SJSA1 (cell line): Measurements from ENCODE around the gene MYOF. TPM values are rescaled to one million over a fixed set of nuclear protein-coding genes. Genes with fewer than 3 reads are reported as not detected.

Experiments
- DNase-seq, 2 experiments: peaks; one replicate each; pipeline ENCODE4 v3.0.0-alpha.2; 2015 to 2020; ENCODE audit warnings: low spot score in 2 of 2, low read depth in 1 of 2
- H3K27ac ChIP-seq: fragments of 250-450 bp; sonication (Bioruptor Pico); 2 replicates; pipeline ENCODE4 v1.5.1; 2020; ENCODE audit warnings: mild to moderate bottlenecking, moderate library complexity
- H3K27me3 ChIP-seq: fragments of 250-450 bp; sonication (Bioruptor Pico); replicated peaks from 2 replicates; pipeline ENCODE4 v1.5.1; 2020; ENCODE audit warnings: mild to moderate bottlenecking, moderate library complexity
- H3K36me3 ChIP-seq: fragments of 250-450 bp; sonication (Bioruptor Pico); 2 replicates; pipeline ENCODE4 v1.5.1; 2020; ENCODE audit warnings: mild to moderate bottlenecking
- H3K4me1 ChIP-seq: fragments of 250-450 bp; sonication (Bioruptor Pico); replicated peaks from 2 replicates; pipeline ENCODE4 v1.6.1; 2021; ENCODE audit warnings: mild to moderate bottlenecking
- H3K4me3 ChIP-seq: fragments of 250-450 bp; sonication (Bioruptor Pico); 2 replicates; pipeline ENCODE4 v1.5.1; 2020; ENCODE audit warnings: mild to moderate bottlenecking
- H3K9me3 ChIP-seq: fragments of 250-450 bp; sonication (Bioruptor Pico); replicated peaks from 2 replicates; pipeline ENCODE4 v1.5.1; 2020; ENCODE audit warnings: mild to moderate bottlenecking
- total RNA-seq: library from RNA; depleted of rRNA; stranded (reverse); fragments of >200 nt; shearing (Covaris generic); gene quantifications from 2 replicates; pipeline ENCODE4 v1.2.3, GENCODE V29; 2014

MYOF gene
- total RNA-seq, 1 experiment from 2014 or later, result 300 TPM

DNA sequence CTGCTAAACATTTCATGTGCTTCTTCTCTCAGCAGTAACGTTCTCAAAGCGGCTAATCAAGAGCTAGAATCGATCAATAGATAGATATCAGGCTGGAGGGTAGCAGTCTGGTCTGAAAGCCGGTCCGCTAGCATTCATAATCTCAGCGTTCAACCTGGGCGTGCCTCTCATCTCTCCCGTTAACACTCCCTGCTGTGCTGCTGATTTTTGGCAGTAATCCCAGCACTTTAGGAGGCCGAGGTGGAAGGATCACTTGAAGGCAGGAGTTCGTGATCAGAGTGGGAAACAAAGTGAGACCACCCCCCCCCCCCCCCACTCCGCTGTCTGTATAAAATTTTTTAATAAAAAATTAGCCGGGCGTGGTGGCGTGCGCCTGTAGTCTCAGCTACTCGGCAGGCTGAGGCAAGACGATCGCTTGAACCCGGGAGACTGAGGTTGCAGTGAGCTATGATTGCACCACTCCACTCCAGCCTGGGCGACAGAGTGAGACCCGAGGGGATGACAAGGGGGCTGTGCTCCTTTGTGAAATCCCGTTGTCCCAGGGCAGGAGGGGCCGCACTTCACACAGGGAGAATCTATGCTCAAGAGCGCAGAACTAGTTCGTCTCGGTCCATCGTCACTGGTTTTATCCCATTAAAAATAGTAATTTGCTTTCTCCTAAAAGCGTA is 13.7 kb upstream of the MYOF start:
- Histone ChIP-seq H3K4me1 (peaks cover 16% of the 10 kb centered on the region), H3K36me3 (peaks cover 17% of the 10 kb centered on the region), H3K27ac (peak overlapping the region; percentile 61), H3K9me3 (no peaks in the 10 kb centered on the region), H3K27me3 (no peaks in the 10 kb centered on the region), H3K4me3 (peak overlapping the region; percentile 78)
- DNase-seq, result peak in 1 of 2 experiments; percentile 56

DNA sequence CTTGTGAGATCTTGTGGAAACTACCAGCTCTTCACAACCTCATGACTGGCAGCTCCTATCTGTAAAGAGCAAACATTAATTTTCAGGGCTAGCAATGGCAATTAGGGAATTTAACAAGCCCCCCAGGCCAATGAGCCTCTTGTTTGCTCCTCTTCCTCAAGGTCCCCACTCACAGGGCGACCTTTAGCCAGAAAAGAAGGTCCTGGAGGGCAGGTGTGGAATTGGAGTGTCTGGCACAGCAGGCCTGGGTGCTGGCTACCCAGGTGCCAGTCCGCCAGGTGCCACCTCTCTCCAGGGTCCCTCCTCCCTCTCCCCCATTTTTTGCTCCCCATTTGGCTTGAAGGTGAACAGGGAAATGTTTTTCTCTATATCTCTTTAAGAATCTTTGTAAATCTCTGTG is 12.4 kb upstream of the MYOF start:
- DNase-seq, result no peak
- H3K4me1 ChIP-seq, result peaks cover 16% of the 10 kb centered on the region
- H3K27me3 ChIP-seq, result no peaks in the 10 kb centered on the region
- no peak overlapping the region for H3K27ac ChIP-seq
- no peak overlapping the region for H3K4me3 ChIP-seq
- no peaks in the 10 kb centered on the region for H3K9me3 ChIP-seq
- H3K36me3 ChIP-seq, result peaks cover 7% of the 10 kb centered on the region; the same call in 1 of the 2 replicates

DNA sequence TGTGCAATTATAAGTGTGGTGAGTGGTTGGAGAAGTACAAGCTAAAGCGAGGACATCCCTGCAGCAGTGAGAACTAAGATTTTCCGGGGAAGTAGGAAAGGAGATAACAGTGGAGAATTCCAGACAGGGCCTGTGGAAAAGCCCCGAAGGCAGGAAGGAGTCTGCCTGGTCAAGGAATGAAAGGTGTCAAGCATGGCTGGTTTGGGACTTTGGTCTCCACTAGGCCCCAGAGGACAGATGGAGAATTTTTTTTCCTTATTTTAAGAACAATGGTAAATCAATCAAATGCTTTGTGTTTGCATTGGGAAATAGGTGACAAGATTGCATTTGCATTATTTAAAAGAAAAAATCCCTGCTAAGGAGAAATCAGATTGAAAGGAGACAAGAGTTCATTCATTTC is 11.0 kb upstream of the MYOF start:
- no peak overlapping the region for H3K4me3 ChIP-seq
- DNase-seq, result no peak

DNA sequence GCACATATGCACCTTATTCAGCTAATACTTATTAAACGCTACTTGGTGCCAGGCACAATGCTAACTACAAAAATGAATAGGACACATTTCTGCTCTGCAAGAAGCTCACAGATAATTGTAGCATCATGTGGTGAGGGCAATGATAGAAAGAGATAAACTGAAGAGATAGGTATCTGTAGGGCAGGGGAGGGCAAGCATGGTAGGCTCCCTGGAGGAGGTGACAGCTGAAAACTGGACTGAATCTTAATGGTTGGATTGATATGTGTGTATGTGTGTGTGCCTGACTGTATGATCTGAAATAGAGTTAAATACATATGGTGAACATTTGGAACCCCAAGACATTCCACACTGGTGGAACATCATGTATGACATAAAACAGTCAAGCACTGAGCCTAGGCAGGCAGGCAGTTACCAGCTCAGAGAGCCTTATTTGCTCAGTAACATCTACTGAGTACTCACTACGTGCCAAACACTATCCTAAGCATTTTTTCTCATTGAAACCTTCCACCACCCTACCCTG is 9.5 kb upstream of the MYOF start:
- no peak for DNase-seq
- Histone ChIP-seq H3K4me3 (no peak overlapping the region), H3K4me1 (peaks cover 5% of the 10 kb centered on the region; the same call in 1 of the 2 replicates), H3K9me3 (no peaks in the 10 kb centered on the region), H3K27ac (no peak overlapping the region), H3K36me3 (no peaks in the 10 kb centered on the region), H3K27me3 (no peaks in the 10 kb centered on the region)

More for the DNA sequence above, 11.0 kb upstream of the MYOF start:
- no peaks in the 10 kb centered on the region for H3K27me3 ChIP-seq
- H3K4me1 ChIP-seq, result peaks cover 13% of the 10 kb centered on the region
- 0 out of 2 replicates have a peak, but pooled peaks cover under 1% of the 10 kb centered on the region for H3K36me3 ChIP-seq
- no peak overlapping the region for H3K27ac ChIP-seq
- no peaks in the 10 kb centered on the region for H3K9me3 ChIP-seq

DNA sequence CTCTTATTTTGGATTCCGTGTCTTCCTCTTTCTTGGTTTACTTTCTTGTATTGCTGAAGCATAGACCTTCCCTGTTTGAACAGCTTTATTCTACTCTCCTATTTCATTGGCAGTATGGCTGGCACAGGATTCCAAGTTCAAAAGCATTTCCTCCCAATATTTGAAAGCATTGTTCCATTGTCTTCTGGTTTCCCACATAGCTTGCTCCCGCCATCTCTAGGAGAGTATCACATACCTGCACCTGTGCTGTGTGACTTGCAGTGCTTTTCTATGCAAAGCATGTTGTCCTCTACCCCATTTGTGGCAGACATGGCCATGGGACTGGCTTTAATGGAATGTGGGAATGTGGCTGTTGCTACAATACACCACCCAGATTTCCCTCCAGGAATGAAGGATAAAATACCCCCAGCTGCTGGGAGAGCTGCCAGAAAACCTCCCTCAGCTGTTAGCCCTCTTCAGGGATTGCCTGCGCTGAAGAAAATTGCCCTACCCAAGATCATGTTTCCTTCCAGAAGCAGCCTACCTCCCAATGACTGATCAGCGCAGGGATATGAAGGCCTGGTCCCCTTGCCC is 6.9 kb upstream of the MYOF start:
- no peak for DNase-seq
- H3K4me1 ChIP-seq, result peaks cover 5% of the 10 kb centered on the region
- H3K9me3 ChIP-seq, result no peaks in the 10 kb centered on the region
- H3K36me3 ChIP-seq, result no peaks in the 10 kb centered on the region
- no peaks in the 10 kb centered on the region for H3K27me3 ChIP-seq
- no peak overlapping the region for H3K4me3 ChIP-seq
- no peak overlapping the region for H3K27ac ChIP-seq

DNA sequence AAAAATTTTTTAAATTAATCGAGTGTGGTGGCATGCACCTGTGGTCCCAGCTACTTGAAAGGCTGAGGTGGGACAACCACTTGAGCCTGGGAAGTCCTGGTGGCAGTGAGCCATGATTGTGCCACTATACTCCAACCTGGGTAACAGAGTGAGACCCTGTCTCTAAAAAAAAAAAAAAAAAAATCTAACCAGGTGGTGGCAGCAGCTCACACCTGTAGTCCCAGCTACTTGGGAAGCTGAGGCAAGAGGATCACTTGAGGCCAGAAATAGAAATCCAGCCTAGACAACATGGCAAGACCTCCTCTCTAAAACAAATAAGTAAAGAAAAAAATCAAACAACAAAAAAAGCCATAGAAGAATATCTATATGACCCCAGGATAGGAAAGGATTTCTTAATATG is 3.6 kb upstream of the MYOF start:
- no peaks in the 10 kb centered on the region for H3K27me3 ChIP-seq
- no peak overlapping the region for H3K27ac ChIP-seq
- peaks cover 20% of the 10 kb centered on the region for H3K4me1 ChIP-seq
- H3K4me3 ChIP-seq, result no peak overlapping the region
- peaks cover 1% of the 10 kb centered on the region for H3K36me3 ChIP-seq
- H3K9me3 ChIP-seq, result no peaks in the 10 kb centered on the region
- no peak for DNase-seq

DNA sequence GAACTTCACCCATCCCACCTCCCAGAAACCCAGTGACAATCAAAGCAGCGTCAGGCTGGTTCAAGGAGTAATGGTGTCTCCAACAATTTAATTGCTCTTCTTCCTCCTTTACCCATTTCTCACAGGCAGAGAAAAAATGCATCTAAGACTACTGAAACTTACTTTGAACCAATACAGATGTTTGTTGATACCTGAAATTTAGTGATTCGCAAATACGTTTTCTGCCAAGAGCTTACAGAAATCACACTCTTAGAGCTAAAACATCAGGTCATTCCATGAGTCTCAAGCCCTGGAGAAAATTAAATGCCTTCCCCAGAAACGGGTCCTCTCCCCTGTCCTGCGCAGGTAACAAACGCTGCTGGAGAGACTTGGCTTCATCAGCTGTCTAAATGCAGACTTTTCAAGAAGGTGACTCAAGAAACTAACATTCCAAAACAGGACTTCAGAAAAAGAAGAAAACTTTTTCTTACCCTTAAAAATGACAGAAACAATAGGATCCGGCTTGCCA is 443 bp downstream of the MYOF start:
- DNase-seq, result peak; percentile 25 to 55
- Histone ChIP-seq H3K27me3 (no peaks in the 10 kb centered on the region), H3K9me3 (no peaks in the 10 kb centered on the region), H3K4me3 (peak overlapping the region; percentile 50), H3K36me3 (peaks cover 31% of the 10 kb centered on the region), H3K27ac (peak overlapping the region; percentile 95), H3K4me1 (peaks cover 52% of the 10 kb centered on the region)

DNA sequence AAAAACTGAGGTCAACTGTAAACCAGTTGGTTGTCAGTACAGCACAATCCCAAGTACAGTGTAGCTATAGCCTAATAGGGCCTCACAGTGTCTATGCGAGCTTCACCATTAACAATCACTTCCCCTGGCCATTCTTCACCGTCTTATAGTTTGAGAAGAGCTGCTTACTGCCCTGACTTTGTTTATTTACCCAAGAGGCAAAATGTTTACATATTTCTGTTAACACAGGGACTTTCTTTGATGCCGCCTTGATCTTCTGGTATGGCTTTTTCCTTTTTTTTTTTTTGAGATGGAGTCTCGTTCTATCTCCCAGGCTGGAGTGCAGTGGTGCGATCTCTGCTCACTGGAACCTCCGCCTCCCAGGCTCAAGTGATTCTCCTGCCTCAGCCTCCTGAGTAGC is 3.3 kb downstream of the MYOF start:
- Histone ChIP-seq H3K27me3 (no peaks in the 10 kb centered on the region), H3K4me3 (peak overlapping the region; percentile 50), H3K27ac (peak overlapping the region; percentile 95), H3K36me3 (peaks cover 53% of the 10 kb centered on the region), H3K9me3 (no peaks in the 10 kb centered on the region), H3K4me1 (peaks cover 74% of the 10 kb centered on the region)
- DNase-seq, result peak; percentile 60 to 89

DNA sequence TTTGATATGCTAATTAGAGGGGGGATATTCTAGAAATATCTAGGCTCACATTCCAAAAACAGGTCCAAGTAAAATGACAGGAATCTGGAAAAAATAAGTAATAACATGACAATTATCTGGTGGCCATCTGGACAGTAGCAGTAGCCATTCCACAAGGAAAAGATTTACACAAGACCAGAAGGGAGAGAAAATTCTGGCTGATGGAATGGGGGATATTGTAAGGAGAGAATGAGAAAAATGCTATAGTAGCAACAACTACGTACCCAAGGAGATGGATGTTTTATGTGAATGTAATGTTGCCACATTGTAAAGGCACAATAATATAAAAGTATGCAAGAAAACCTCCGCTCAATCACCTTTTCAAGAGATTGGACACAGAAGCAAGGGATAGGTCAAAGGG is 5.4 kb downstream of the MYOF start:
- Histone ChIP-seq H3K36me3 (peaks cover 74% of the 10 kb centered on the region), H3K4me3 (no peak overlapping the region), H3K9me3 (no peaks in the 10 kb centered on the region), H3K27ac (peak overlapping the region; percentile 70), H3K27me3 (no peaks in the 10 kb centered on the region), H3K4me1 (peaks cover 84% of the 10 kb centered on the region)
- no peak for DNase-seq

DNA sequence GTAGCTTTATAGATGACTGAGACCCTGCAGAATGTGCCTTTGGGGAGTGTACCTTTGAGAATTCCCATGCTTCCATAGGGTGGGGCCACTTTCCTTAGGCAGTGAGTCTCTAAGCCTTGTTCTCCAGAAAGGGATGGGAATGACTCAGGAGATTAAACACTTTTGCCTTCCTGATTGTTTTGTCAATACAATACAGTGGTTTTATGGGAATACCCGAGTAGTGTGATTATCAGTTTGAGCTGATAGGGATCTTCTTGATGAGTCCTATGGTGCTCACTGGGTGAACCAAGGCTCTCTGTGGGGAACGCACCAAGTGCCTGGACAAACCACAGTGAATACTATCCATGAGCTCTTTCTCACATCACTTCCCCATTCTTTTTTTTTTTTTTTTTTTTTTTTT is 6.3 kb downstream of the MYOF start:
- DNase-seq, result peak; percentile 67 to 79
- no peaks in the 10 kb centered on the region for H3K27me3 ChIP-seq
- no peaks in the 10 kb centered on the region for H3K9me3 ChIP-seq
- peaks cover 74% of the 10 kb centered on the region for H3K36me3 ChIP-seq
- H3K4me1 ChIP-seq, result peaks cover 90% of the 10 kb centered on the region
- H3K4me3 ChIP-seq, result no peak overlapping the region
- peak overlapping the region; percentile 70 for H3K27ac ChIP-seq

DNA sequence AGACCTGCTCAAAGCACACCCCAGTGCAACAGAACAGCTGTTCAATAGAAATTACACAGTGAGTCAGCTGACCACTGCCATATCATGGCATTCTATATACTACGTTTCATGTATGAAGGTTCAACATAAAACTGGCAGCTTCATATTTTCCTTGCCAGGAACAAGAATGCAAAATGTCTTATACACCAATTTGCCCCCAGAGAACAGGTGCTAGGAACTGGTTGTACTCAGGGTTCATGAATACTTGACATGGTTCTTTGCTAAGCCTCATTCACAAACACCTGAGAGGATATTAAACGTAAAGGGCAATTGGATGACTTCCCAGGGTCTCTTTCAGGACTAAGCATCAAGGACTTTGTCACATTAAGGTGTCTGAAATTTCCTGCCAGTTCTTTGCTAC is 6.9 kb downstream of the MYOF start:
- no peak for DNase-seq
- H3K36me3 ChIP-seq, result peaks cover 75% of the 10 kb centered on the region
- H3K9me3 ChIP-seq, result no peaks in the 10 kb centered on the region; the same call in 1 of the 2 replicates
- H3K4me1 ChIP-seq, result peaks cover 93% of the 10 kb centered on the region
- H3K4me3 ChIP-seq, result no peak overlapping the region
- no peaks in the 10 kb centered on the region for H3K27me3 ChIP-seq
- peak overlapping the region; percentile 70 for H3K27ac ChIP-seq

DNA sequence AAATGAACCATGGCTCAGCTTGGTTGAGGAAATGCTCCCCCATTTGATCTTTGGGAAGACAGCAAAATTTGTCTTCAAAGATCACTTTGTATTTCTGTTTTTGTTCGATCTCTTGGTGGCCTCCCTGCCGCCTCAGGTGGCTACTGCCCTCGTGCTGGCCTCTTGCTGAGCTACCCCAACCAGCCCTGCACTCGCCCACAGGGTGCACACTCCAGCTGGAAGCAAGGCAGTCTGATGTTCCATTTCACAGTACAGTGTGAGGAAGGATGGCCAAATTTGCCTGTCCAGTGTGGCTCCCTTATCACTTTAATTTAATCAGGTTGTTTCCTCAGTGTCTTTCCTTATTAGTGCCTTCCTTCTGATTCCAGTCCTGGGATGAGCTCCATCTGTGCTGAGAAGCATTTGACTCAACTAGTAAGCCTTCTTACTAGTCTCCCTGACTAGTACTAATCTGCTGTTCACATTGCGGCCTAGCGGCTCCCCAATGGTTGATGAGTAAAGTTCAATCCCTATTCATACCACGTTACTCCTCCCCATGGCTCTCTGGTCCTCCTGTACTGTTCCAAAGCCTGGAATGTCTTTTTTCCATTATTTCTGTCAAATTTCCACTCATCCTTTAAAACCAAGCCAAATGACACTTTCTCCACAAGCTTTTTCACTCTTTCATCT is 8.2 kb downstream of the MYOF start:
- Histone ChIP-seq H3K9me3 (no peaks in the 10 kb centered on the region; the same call in 1 of the 2 replicates), H3K27me3 (no peaks in the 10 kb centered on the region), H3K27ac (peak overlapping the region; percentile 20; the same call in 1 of the 2 replicates), H3K4me1 (peaks cover 94% of the 10 kb centered on the region), H3K36me3 (peaks cover 76% of the 10 kb centered on the region), H3K4me3 (no peak overlapping the region)
- no peak for DNase-seq

DNA sequence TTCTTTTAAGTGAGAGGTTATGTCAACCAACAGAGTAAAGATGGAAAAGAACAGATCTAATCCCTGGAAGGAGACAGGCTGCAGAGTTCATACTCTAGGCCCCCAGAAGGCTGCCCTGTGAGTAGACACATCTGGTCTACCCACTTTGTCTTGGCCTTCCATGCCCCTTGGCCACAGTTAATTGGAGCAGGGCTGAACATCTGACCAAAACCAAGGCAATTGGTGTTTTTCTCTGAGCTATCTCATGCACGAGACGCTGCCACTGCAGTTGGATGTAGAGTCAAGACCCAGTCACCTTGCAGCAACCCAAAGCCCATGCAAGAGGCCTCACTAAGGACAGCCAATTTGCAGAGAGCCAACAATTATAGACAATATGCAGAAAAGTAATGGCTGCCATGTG is 9.0 kb downstream of the MYOF start:
- H3K4me1 ChIP-seq, result peaks cover 94% of the 10 kb centered on the region
- DNase-seq, result no peak
- H3K27me3 ChIP-seq, result no peaks in the 10 kb centered on the region
- no peak overlapping the region for H3K4me3 ChIP-seq
- H3K27ac ChIP-seq, result no peak overlapping the region; the same call in 1 of the 2 replicates
- H3K9me3 ChIP-seq, result no peaks in the 10 kb centered on the region; the same call in 1 of the 2 replicates
- peaks cover 75% of the 10 kb centered on the region for H3K36me3 ChIP-seq
